WTC11 (cell line): ENCODE measurements around the gene MYL5. TPM values are rescaled to one million over a fixed set of nuclear protein-coding genes. Genes with fewer than 3 reads are reported as not detected.

ENCODE experiments used
- ATAC-seq: fragments of 200-7000 bp; cut with Tn5 transposase; 2 replicates; pipeline ENCODE4 v1.10.0; 2021; ENCODE audit warnings: mild to moderate bottlenecking, moderate library complexity
- CTCF ChIA-PET: fragments of 300-600 bp; sonication (Branson Sonifier 250); formaldehyde crosslinking; loops from one replicate; lab custom pipeline; 2021; ENCODE audit warnings: antibody characterized with exemption; lab: Charles Lee
- POLR2A ChIA-PET: fragments of 350-600 bp; sonication (Branson Sonifier 250); formaldehyde crosslinking; loops from one replicate; lab custom pipeline; 2021; ENCODE audit warnings: antibody characterized with exemption; lab: Charles Lee
- DNase-seq: peaks from one replicate; pipeline ENCODE4 v3.0.0; 2021; ENCODE audit warnings: low spot score
- H3K27ac Mint-ChIP-seq: 2 replicates; pipeline ENCODE4 v1.8.0; 2021; ENCODE audit warnings: mixed read lengths
- H3K27me3 Mint-ChIP-seq: 2 replicates; pipeline ENCODE4 v1.8.0; 2021; ENCODE audit warnings: low read depth, mild to moderate bottlenecking, moderate library complexity, mixed read lengths
- H3K36me3 Mint-ChIP-seq: 2 replicates; pipeline ENCODE4 v1.8.0; 2021; ENCODE audit warnings: mixed read lengths
- H3K4me1 Mint-ChIP-seq: 2 replicates; pipeline ENCODE4 v1.8.0; 2022; ENCODE audit warnings: mixed read lengths
- H3K4me3 Mint-ChIP-seq: 2 replicates; pipeline ENCODE4 v1.8.0; 2021; ENCODE audit warnings: mild to moderate bottlenecking, moderate library complexity, mixed read lengths
- H3K9me3 Mint-ChIP-seq: 2 replicates; pipeline ENCODE4 v1.8.0; 2021; ENCODE audit warnings: mixed read lengths
- ARID4B ChIP-seq: sonication (generic); formaldehyde crosslinking; IDR thresholded peaks from 2 replicates; pipeline ENCODE4 v1.8.0; 2023; ENCODE audit warnings: missing genetic modification reagents, mild to moderate bottlenecking, borderline replicate concordance
- ATF1 ChIP-seq: sonication (generic); formaldehyde crosslinking; IDR thresholded peaks from 2 replicates; pipeline ENCODE4 v1.8.1; 2023; ENCODE audit warnings: mild to moderate bottlenecking, moderate library complexity, missing genetic modification reagents
- CREM ChIP-seq: sonication (generic); formaldehyde crosslinking; IDR thresholded peaks from 2 replicates; pipeline ENCODE4 v1.8.1; 2022; ENCODE audit warnings: mild to moderate bottlenecking, missing genetic modification reagents, moderate library complexity
- CTCF ChIP-seq: fragments of 200-600 bp; IDR thresholded peaks from 2 replicates; pipeline ENCODE4 v1.8.0; 2022; ENCODE audit warnings: antibody characterized with exemption
- E2F5 ChIP-seq: sonication (generic); formaldehyde crosslinking; IDR thresholded peaks from 2 replicates; pipeline ENCODE4 v1.8.1; 2022; ENCODE audit warnings: mild to moderate bottlenecking, moderate library complexity, missing genetic modification reagents
- ELF4 ChIP-seq: sonication (generic); formaldehyde crosslinking; IDR thresholded peaks from 2 replicates; pipeline ENCODE4 v1.8.1; 2022; ENCODE audit warnings: low read depth, mild to moderate bottlenecking, moderate library complexity, missing genetic modification reagents
- ESRRA ChIP-seq: sonication (generic); formaldehyde crosslinking; IDR thresholded peaks from 2 replicates; pipeline ENCODE4 v1.8.1; 2022; ENCODE audit warnings: mild to moderate bottlenecking, missing genetic modification reagents, borderline replicate concordance
- ETV6 ChIP-seq: sonication (generic); formaldehyde crosslinking; IDR thresholded peaks from 2 replicates; pipeline ENCODE4 v1.8.1; 2022; ENCODE audit warnings: mild to moderate bottlenecking, missing genetic modification reagents
- FOXJ3 ChIP-seq: sonication (generic); formaldehyde crosslinking; IDR thresholded peaks from 2 replicates; pipeline ENCODE4 v1.9.0; 2021; ENCODE audit warnings: missing genetic modification reagents, mild to moderate bottlenecking, borderline replicate concordance
- FOXK1 ChIP-seq: sonication (generic); formaldehyde crosslinking; IDR thresholded peaks from 2 replicates; pipeline ENCODE4 v1.8.0; 2022; ENCODE audit warnings: mild to moderate bottlenecking, moderate library complexity, missing genetic modification reagents
- GTF2I ChIP-seq: fragments of 250-450 bp; sonication (Bioruptor Pico); conservative IDR thresholded peaks from 2 replicates; pipeline ENCODE4 v1.4.0; 2021; ENCODE audit warnings: mild to moderate bottlenecking
- JUN ChIP-seq: sonication (generic); formaldehyde crosslinking; IDR thresholded peaks from 2 replicates; pipeline ENCODE4 v1.8.0; 2023; ENCODE audit warnings: mild to moderate bottlenecking, missing genetic modification reagents
- NR1H2 ChIP-seq: sonication (generic); formaldehyde crosslinking; IDR thresholded peaks from 2 replicates; pipeline ENCODE4 v1.9.0; 2021; ENCODE audit warnings: mild to moderate bottlenecking, moderate library complexity, missing genetic modification reagents
- NR3C1 ChIP-seq: sonication (generic); formaldehyde crosslinking; conservative IDR thresholded peaks from 2 replicates; pipeline ENCODE4 v1.8.1; 2023; ENCODE audit warnings: low read depth, mild to moderate bottlenecking, missing genetic modification reagents
- OVOL2 ChIP-seq: fragments of 250-450 bp; sonication (Bioruptor Pico); IDR thresholded peaks from 2 replicates; pipeline ENCODE4 v1.9.0; 2021; ENCODE audit warnings: mild to moderate bottlenecking, borderline replicate concordance
- PRDM15 ChIP-seq: sonication (generic); formaldehyde crosslinking; IDR thresholded peaks from 2 replicates; pipeline ENCODE4 v1.8.0; 2022; ENCODE audit warnings: missing genetic modification reagents
- SP1 ChIP-seq: sonication (generic); formaldehyde crosslinking; conservative IDR thresholded peaks from 2 replicates; pipeline ENCODE4 v1.8.1; 2022; ENCODE audit warnings: missing genetic modification reagents
- USF2 ChIP-seq: sonication (generic); formaldehyde crosslinking; IDR thresholded peaks from 2 replicates; pipeline ENCODE4 v1.8.1; 2023; ENCODE audit warnings: mild to moderate bottlenecking, missing genetic modification reagents, moderate library complexity
- ZNF232 ChIP-seq: sonication (generic); formaldehyde crosslinking; IDR thresholded peaks from 2 replicates; pipeline ENCODE4 v1.8.0; 2022; ENCODE audit warnings: mild to moderate bottlenecking, missing genetic modification reagents
- ZNF317 ChIP-seq: sonication (generic); formaldehyde crosslinking; IDR thresholded peaks from 2 replicates; pipeline ENCODE4 v1.8.1; 2023; ENCODE audit warnings: low read depth, mild to moderate bottlenecking, moderate library complexity, missing genetic modification reagents, borderline replicate concordance
- ZNF532 ChIP-seq: fragments of 250-450 bp; sonication (Bioruptor Pico); IDR thresholded peaks from 2 replicates; pipeline ENCODE4 v1.9.0; 2021; ENCODE audit warnings: mild to moderate bottlenecking, borderline replicate concordance
- total RNA-seq: library from RNA; stranded (reverse); gene quantifications from 3 replicates; pipeline ENCODE4 v1.2.3, GENCODE V29; 2021

MYL5 gene
- total RNA-seq, 1 experiment from 2014 or later: 22.2 TPM

- no peak for TF ChIP-seq ARID4B (CRISPR knock-in tag)
- peak; percentile 42; the same call in 1 of the 2 replicates for TF ChIP-seq CREM (CRISPR knock-in tag)
- TF ChIP-seq USF2 (CRISPR knock-in tag): no peak
- no peak for TF ChIP-seq ZNF317 (CRISPR knock-in tag)
- no peak for TF ChIP-seq E2F5 (CRISPR knock-in tag)
- no peak for TF ChIP-seq ATF1 (CRISPR knock-in tag)
- no peak for TF ChIP-seq GTF2I
- no peak for TF ChIP-seq ZNF232 (CRISPR knock-in tag)
- TF ChIP-seq ESRRA: peak; percentile 12; the same call in 1 of the 2 replicates
- TF ChIP-seq FOXJ3: no peak
- no peak for TF ChIP-seq JUN (CRISPR knock-in tag)
- 0 out of 2 replicates have a peak, but pooled peaks have one; percentile 35 for TF ChIP-seq PRDM15 (CRISPR knock-in tag)
- peak; percentile 91 for TF ChIP-seq ETV6
- no peak for TF ChIP-seq NR1H2
- no peak for TF ChIP-seq OVOL2 (CRISPR knock-in tag)
- TF ChIP-seq ELF4: no peak
- TF ChIP-seq FOXK1 (CRISPR knock-in tag): peak; percentile 50; the same call in 1 of the 2 replicates
Observed at GRCh38 chr4:688854-689681, 14.7 kb downstream of the MYL5 start, which contains the start of gene SLC49A3 (continued).

GRCh38 chr4:689723-690122, 15.4 kb downstream of the MYL5 start:
- Mint-ChIP-seq H3K9me3 (peaks cover 5% of the 10 kb centered on the region), H3K4me1 (peaks cover 31% of the 10 kb centered on the region), H3K27ac (no peak overlapping the region), H3K4me3 (peak overlapping the region; percentile 56), H3K27me3 (peaks cover 5% of the 10 kb centered on the region), H3K36me3 (no peaks in the 10 kb centered on the region)
- DNase-seq (no peak), ATAC-seq (no peak)
- ChIA-PET POLR2A (no interaction called here), CTCF (interaction anchor here (0.6 kb wide), 1 partner anchor 320 kb away, joined by 3 read pairs; no protein-coding TSS in a partner anchor)
- no peak for TF ChIP-seq CTCF
- no peak for TF ChIP-seq NR3C1 (CRISPR knock-in tag)
- TF ChIP-seq ZNF532: no peak
- TF ChIP-seq SP1: no peak
